Endodermal cell (in vitro differentiated cells): ENCODE measurements around the gene SSC4D. TPM values are rescaled to one million over a fixed set of nuclear protein-coding genes. Genes with fewer than 3 reads are reported as not detected.
"Not testable (repeated sequence)": the region's sequence is repeated elsewhere in the genome, so short reads cannot be mapped to it uniquely, and the experiment has no call there.

Experiments
- DNase-seq: peaks from one replicate; pipeline ENCODE4 v3.0.0-alpha.2; 2017
- H3K27ac ChIP-seq: 2 replicates; pipeline ENCODE4 v1.5.1; 2013; ENCODE audit warnings: mild to moderate bottlenecking, low read depth, low read length, moderate library complexity
- H3K27me3 ChIP-seq: 2 replicates; pipeline ENCODE4 v1.6.1; 2013; ENCODE audit warnings: mild to moderate bottlenecking, low read length, moderate library complexity; ENCODE audit not compliant: insufficient read depth, control insufficient read depth, poor library complexity, severe bottlenecking
- H3K36me3 ChIP-seq: 2 replicates; pipeline ENCODE4 v1.7.0; 2013; ENCODE audit warnings: mild to moderate bottlenecking, low read length, moderate library complexity; ENCODE audit not compliant: control insufficient read depth, insufficient read depth
- H3K4me1 ChIP-seq: one replicate; pipeline ENCODE4 v1.7.0; 2013; ENCODE audit warnings: low read length; ENCODE audit not compliant: control insufficient read depth, insufficient read depth
- H3K4me3 ChIP-seq: 2 replicates; pipeline ENCODE4 v1.5.1; 2013; ENCODE audit warnings: mild to moderate bottlenecking, low read length, moderate library complexity
- H3K9ac ChIP-seq: 2 replicates; pipeline ENCODE4 v1.6.1; 2013; ENCODE audit warnings: mild to moderate bottlenecking, low read length, moderate library complexity; ENCODE audit not compliant: poor library complexity, severe bottlenecking; ENCODE audit errors: extremely low read depth
- H3K9me3 ChIP-seq: 2 replicates; pipeline ENCODE4 v1.6.1; 2013; ENCODE audit warnings: mild to moderate bottlenecking, low read length, moderate library complexity; ENCODE audit not compliant: control insufficient read depth
- H3K27ac Mint-ChIP-seq: 2 replicates; pipeline ENCODE4 v1.8.0; 2020; ENCODE audit warnings: mixed read lengths
- H3K27me3 Mint-ChIP-seq: 2 replicates; pipeline ENCODE4 v1.8.0; 2021; ENCODE audit warnings: mild to moderate bottlenecking, mixed read lengths; ENCODE audit not compliant: insufficient read depth
- H3K36me3 Mint-ChIP-seq: 2 replicates; pipeline ENCODE4 v1.8.0; 2020; ENCODE audit warnings: low read depth, mixed read lengths
- H3K4me1 Mint-ChIP-seq: 2 replicates; pipeline ENCODE4 v1.8.0; 2020; ENCODE audit warnings: mixed read lengths
- H3K4me3 Mint-ChIP-seq: 2 replicates; pipeline ENCODE4 v1.8.0; 2020; ENCODE audit warnings: mild to moderate bottlenecking, moderate library complexity, mixed read lengths
- H3K9me3 Mint-ChIP-seq: 2 replicates; pipeline ENCODE4 v1.8.0; 2020; ENCODE audit warnings: mild to moderate bottlenecking, mixed read lengths
- WGBS, 2 experiments: methylation state at CpG; one replicate each; pipeline versions ENCODE4 v1.1.5 to v1.1.7; 2013; ENCODE audit warnings: missing lambda C conversion rate in 2 of 2, mixed read lengths in 1 of 2; ENCODE audit not compliant: insufficient coverage in 1 of 2, insufficient read length in 1 of 2; 5-methylcytosine and 5-hydroxymethylcytosine counted together
- total RNA-seq, 2 donors: library from RNA; stranded (reverse); fragmentation: NEBNext Ultra II Directional in 1 of 2; extraction: Animal tissue kit (Norgen Biotek cat#: 25700) in 1 of 2; gene quantifications; 2 replicates in 1 of 2; 3 replicates in 1 of 2; pipeline ENCODE4 v1.2.1, GENCODE V29; 2021
- TF ChIP-seq, protein P1 (sequence below): fragments of 200-600 bp; sonication (generic); conservative IDR thresholded peaks from 2 replicates; pipeline ENCODE4 v1.5.0; 2021; ENCODE audit warnings: antibody characterized with exemption, mild to moderate bottlenecking

The SSC4D gene
- total RNA-seq, 2 donors from 2014 or later: 21.9 to 44.5 TPM

DNA sequence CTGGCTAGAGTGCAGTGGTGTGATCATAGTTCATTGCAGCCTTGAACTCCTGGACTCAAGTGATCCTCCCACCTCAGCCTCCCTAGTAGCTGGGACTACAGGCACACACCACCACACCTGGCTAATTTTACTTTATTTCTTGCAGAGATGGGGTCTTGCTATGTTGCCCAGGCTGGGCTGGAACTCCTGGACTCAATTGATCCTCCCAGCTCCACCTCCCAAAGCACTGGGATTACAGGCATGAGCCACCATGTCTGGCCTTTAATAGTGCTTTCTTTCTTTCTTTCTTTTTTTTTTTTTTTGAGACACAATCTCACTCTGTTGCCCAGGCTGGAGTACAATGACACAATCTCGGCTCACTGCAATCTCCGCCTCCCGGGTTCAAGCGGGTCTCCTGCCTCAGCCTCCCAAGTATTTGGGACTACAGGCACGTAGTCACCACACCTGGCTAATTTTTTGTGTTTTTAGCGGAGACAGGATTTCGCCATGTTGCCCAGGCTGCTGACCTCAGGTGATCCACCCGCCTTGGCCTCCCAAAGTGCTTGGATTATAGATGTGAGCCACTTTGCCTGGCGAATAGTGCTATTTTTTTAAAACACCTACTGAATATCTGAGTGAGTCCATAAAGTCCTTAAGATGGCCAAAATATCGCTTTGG, 8.3 kb upstream of the SSC4D start:
- H3K4me1 ChIP-seq, H3K27ac Mint-ChIP-seq, H3K9me3 Mint-ChIP-seq, DNase-seq, H3K27me3 ChIP-seq, H3K4me3 ChIP-seq, H3K9ac ChIP-seq, H3K27me3 Mint-ChIP-seq, H3K9me3 ChIP-seq, H3K36me3 Mint-ChIP-seq, H3K27ac ChIP-seq, H3K4me1 Mint-ChIP-seq, H3K4me3 Mint-ChIP-seq, H3K36me3 ChIP-seq: not testable (repeated sequence)
- 91 to 95% methylated on average over 10 of the region's 10 CpGs for WGBS, 2 experiments

DNA sequence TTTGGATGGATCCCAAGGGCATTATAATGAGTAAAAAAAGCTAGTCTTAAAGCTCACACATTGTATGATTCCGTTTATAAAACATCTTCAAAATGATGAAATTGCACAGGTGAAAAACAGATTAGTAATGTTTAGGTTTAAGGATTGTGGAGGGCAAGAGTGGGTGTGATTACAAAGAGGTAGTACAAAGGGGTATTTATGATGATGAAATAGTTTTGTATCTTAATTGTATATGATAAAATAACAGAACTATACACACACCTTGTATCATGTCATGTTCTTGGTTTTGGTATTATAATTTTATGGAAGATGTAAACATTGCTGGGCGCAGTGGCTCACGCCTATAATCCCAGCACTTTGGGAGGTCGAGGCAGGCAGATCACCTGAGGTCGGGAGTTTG, 2.8 kb upstream of the SSC4D start:
- WGBS, 2 experiments: 87 to 88% methylated on average over 1 to 5 of the region's 5 CpGs
- Mint-ChIP-seq H3K27me3 (no peaks in the 10 kb centered on the region), H3K27ac (no peak overlapping the region), H3K4me3 (no peak overlapping the region), H3K4me1 (peaks cover 16% of the 10 kb centered on the region), H3K9me3 (no peaks in the 10 kb centered on the region), H3K36me3 (no peaks in the 10 kb centered on the region)
- Histone ChIP-seq H3K4me3 (no peak overlapping the region), H3K27ac (no peak overlapping the region), H3K36me3 (no peaks in the 10 kb centered on the region), H3K9ac (no peak overlapping the region), H3K4me1 (peaks cover 5% of the 10 kb centered on the region), H3K27me3 (no peaks in the 10 kb centered on the region), H3K9me3 (no peaks in the 10 kb centered on the region)
- TF ChIP-seq, protein P1, sequence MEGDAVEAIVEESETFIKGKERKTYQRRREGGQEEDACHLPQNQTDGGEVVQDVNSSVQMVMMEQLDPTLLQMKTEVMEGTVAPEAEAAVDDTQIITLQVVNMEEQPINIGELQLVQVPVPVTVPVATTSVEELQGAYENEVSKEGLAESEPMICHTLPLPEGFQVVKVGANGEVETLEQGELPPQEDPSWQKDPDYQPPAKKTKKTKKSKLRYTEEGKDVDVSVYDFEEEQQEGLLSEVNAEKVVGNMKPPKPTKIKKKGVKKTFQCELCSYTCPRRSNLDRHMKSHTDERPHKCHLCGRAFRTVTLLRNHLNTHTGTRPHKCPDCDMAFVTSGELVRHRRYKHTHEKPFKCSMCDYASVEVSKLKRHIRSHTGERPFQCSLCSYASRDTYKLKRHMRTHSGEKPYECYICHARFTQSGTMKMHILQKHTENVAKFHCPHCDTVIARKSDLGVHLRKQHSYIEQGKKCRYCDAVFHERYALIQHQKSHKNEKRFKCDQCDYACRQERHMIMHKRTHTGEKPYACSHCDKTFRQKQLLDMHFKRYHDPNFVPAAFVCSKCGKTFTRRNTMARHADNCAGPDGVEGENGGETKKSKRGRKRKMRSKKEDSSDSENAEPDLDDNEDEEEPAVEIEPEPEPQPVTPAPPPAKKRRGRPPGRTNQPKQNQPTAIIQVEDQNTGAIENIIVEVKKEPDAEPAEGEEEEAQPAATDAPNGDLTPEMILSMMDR: no peak
- no peak for DNase-seq

DNA sequence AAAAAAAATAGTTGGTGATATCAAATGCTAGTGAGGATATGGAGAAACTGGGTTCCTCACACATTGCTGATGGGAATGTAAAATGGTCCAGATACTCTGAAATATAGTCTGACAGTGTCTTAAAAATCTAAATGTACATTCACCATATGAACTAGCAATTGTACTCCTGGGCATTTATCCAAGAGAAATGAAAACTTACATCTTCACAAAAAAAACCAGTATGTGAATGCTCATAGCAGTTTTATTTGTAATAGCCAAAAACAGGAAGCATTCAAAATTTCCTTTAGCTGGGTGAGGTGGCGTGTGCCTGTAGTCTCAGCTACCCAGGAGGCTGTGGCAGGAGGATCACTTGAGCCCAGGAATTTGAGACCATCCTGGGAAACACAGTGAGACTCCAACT, 2.1 kb upstream of the SSC4D start:
- no peaks in the 10 kb centered on the region for H3K9me3 ChIP-seq
- H3K9ac ChIP-seq: no peak overlapping the region
- DNase-seq: no peak
- no peaks in the 10 kb centered on the region for H3K9me3 Mint-ChIP-seq
- H3K4me3 ChIP-seq: no peak overlapping the region
- no peaks in the 10 kb centered on the region for H3K27me3 Mint-ChIP-seq
- no peaks in the 10 kb centered on the region for H3K36me3 Mint-ChIP-seq
- peaks cover 5% of the 10 kb centered on the region for H3K4me1 ChIP-seq
- H3K4me1 Mint-ChIP-seq: peaks cover 16% of the 10 kb centered on the region
- H3K36me3 ChIP-seq: no peaks in the 10 kb centered on the region
- H3K4me3 Mint-ChIP-seq: no peak overlapping the region
- 91 to 93% methylated on average over 1 of the region's 1 CpG for whole genome bisulfite sequencing, 2 experiments
- no peaks in the 10 kb centered on the region for H3K27me3 ChIP-seq
- H3K27ac Mint-ChIP-seq: no peak overlapping the region
- TF ChIP-seq, protein P1: no peak
- no peak overlapping the region for H3K27ac ChIP-seq

DNA sequence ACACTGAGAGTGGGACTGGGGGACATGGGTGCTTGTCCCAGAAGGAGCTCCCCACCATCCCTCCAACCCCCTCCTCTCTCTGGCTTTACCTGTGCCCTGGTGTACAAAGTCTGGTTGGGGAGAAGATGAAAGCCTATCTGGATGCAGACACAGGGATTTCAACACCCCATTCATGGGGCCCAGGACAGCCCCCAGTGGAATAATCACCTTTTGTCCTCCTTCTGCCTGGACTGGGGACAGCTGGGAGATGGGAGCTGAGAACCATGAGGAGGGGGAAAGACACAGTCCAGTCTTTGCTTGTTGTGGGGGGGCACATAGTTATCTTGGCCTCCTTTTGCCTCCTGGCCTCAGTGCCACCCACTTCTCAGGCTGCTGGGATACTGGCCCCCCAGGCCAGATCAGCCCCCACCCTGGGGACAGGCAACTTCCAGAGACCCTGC, 1.4 kb downstream of the SSC4D start:
- Histone ChIP-seq H3K27ac (no peak overlapping the region), H3K4me1 (peaks cover 5% of the 10 kb centered on the region), H3K4me3 (peak overlapping the region; percentile 83), H3K9me3 (no peaks in the 10 kb centered on the region), H3K27me3 (no peaks in the 10 kb centered on the region), H3K36me3 (no peaks in the 10 kb centered on the region), H3K9ac (no peak overlapping the region)
- Mint-ChIP-seq H3K4me3 (peak overlapping the region; percentile 62), H3K4me1 (peaks cover 22% of the 10 kb centered on the region), H3K27me3 (no peaks in the 10 kb centered on the region), H3K27ac (no peak overlapping the region), H3K36me3 (peaks cover 3% of the 10 kb centered on the region), H3K9me3 (no peaks in the 10 kb centered on the region)
- TF ChIP-seq, protein P1: no peak
- DNase-seq: no peak
